HG03135 (cell line): ENCODE data around the gene TMA7B.
"Not testable (repeated sequence)": the region's sequence is repeated elsewhere in the genome, so short reads cannot be mapped to it uniquely, and the experiment has no call there.

ENCODE experiments used
- ATAC-seq: cut with Tn5 transposase; IDR thresholded peaks from one replicate; pipeline ENCODE4 v1.9.1; 2021; ENCODE audit warnings: mild to moderate bottlenecking, moderate library complexity; ENCODE audit not compliant: unreplicated experiment

TMA7B gene

GRCh38 chr22:39979048-39979447, 18.9 kb downstream of the TMA7B start:
- ATAC-seq: no peak

- ATAC-seq: no peak
These were observed 19.3 kb downstream of the TMA7B start for GRCh38 chr22:39979458-39979857.

GRCh38 chr22:39980596-39980995, 20.4 kb downstream of the TMA7B start:
- ATAC-seq: no peak

DNA sequence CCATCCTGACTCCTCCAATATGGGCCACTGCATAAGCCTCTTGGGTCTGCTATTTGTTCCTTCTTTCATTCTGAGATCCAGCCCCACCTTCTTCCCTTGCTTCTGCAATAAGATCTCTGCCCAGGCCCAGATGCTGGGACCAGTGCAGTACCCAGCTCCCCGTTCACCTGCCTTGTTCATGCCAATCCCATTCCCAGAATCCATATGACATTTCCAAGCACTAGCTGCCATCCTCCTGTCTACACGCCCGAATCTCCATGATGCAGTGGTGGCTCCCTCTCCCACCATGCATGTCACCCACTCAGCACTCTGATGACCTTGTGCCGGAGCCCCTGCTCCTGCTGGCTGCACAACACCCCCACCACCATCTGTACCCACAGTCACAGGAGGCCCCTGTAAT, 23.1 kb downstream of the TMA7B start:
- ATAC-seq: no peak

DNA sequence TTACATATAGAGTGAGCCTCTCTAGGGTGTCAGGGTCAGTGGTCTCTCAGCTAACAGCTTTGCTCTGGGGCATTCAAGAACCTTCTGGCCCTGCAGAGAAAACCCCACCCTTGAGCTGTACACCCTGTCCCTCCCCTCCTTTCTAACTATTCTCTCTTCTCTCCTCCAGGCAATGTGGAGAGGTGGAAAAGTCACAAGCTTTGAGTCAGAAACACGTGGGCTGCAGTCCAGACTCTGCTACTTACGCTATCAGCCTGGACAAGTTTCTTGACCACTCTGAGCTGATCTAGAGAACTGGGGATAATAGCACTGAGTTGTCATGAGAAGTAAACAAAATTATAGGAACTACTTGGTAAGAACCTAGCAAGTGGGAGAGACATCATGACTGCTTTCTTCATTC, 23.8 kb downstream of the TMA7B start:
- no peak for ATAC-seq

- ATAC-seq: no peak
These were observed 24.5 kb downstream of the TMA7B start for GRCh38 chr22:39984746-39985145.

GRCh38 chr22:39985383-39986035, 25.3 kb downstream of the TMA7B start:
- ATAC-seq: no peak

DNA sequence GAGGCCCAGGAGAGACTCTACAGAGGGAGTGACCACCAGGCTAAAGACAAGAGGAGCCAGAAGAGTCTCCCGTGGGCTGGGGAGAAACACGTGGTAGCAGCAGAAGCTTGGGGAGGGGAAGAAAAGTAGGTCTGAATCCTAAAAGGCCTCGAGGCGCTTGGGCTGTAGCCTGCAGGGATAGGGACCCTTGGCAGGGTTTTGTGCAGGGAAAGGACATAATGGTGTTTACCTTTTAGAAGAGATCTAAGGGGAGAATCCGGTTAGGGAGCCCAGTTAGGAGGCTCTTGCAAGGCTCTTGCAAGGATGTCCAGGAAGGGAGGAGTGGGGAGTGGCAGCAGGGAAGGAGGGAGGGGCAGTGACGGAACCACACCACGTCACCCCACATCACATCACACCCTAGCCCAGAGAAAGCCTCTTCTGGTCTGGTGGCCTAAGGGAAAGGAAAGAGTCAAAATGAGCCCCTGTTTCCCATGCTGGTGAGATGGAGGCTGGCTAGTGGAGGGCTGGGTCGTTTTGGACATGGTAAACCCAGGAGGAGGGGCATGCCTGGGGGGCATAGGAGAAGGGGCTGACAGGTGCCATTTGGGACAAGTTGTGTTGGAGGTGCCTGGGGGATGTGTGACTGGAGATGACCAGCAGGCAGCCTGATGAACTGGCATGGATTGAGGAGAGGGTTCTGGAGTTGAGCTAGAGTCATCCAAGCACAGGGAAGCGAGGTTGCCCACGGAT, 28.4 kb downstream of the TMA7B start:
- ATAC-seq: no peak

DNA sequence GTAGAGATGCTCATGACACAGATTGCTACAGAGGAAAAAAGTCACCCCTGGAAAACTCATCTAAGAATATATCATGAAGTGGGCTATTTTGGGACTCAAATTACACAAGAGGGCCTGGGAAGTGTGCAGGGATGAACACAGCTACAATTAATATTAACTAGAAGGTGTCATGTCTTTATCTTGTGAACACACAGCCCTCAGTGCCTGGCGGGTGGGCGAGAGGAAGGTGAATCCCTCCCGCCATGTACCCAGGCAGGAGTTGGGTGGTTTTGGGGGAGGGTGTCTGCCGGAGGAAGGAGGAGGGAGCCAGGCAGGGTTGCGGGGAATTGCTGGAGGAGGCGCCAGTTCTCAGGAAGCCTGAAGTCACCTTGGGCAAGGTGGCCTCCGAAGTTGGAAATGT, 29.4 kb downstream of the TMA7B start:
- ATAC-seq: no peak

DNA sequence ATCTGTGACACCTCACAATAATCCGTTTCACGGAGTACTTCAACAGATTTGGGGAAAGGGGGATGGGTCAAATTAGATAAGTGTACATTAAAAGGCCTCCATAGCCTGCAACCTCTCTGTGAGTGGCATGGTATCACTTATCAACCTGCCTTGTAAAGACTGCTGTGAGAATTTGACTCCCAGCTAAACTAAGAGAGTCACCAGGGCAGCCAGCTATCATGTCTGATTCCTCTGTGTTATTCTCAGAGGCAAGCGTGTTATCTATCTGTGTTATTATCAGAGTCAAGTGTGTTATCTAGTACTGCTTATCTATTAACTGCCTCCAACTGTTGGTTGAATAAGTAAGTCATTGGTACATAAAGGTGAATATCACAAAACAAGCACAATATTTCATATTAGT, 30.5 kb downstream of the TMA7B start:
- no peak for ATAC-seq

- no peak for ATAC-seq
These were observed 31.1 kb downstream of the TMA7B start for GRCh38 chr22:39991159-39991860.

DNA sequence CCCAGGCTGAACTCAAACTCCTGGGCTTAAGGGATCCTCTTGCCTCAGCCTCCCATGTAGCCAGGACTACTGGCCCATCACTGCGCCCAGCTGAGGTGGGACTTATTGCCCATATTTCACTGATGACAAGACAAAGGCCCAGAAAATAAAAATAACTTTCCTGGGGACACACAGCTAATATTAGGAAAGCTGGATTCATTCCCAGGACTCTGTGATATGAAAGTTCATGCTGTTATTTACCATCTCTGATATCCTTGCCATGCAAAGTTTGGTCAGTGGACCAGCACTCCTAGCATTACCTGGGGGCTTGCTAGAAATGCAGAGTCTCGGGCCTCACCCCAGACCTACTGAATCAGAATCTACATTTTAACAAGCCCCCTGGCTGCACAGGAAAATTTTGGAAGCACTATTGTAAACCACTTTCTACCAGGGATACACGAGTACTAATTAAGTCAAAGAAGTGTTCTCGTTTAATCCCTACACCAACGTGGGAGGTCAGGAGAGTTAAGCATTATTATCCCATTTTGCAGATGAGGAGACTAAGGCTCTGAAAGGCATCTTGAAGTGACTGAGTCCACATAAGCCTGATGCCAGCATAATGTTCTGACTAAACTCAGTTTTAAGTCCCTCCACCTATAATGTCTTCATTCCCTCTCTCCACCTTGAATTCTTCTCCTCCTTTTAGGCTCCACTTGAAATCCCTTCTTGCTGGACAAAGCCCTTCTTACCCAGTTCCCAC, 32.1 kb downstream of the TMA7B start:
- ATAC-seq: no peak

GRCh38 chr22:39992894-39993293, 32.7 kb downstream of the TMA7B start:
- ATAC-seq: not testable (repeated sequence)

GRCh38 chr22:39994041-39994565, 33.9 kb downstream of the TMA7B start:
- ATAC-seq: no peak

- no peak for ATAC-seq
These were observed 34.6 kb downstream of the TMA7B start, which contains the start of gene FAM83F for GRCh38 chr22:39994566-39995392. Gene FAM83F (plus strand): TSS chr22:39994954. CDS start chr22:39995043, 89 bp downstream.

GRCh38 chr22:39995393-39996252, 35.4 kb downstream of the TMA7B start:
- no peak for ATAC-seq

- ATAC-seq: no peak
These were observed 36.5 kb downstream of the TMA7B start for GRCh38 chr22:39996732-39997131.

DNA sequence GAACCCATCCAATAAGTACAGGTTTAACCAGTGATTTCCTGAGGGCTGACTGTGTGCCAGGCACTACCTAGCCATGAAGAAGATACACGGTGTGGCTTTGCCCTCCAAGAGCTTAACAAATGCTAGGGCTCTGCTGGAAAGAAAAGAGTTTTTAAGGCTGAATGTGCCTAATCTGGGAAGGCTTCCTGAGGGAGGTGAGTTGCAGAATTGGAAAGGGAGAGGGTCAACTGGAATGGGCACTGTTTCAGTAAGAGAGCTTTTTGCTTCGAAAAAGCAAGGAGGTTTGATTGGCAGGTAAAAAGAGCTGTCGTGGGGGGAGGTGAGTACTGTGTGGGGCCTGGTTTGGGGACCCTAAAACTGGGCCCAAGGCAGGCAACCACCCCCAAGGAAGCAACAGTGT, 37.2 kb downstream of the TMA7B start:
- ATAC-seq: no peak
